NT2/D1 (cell line): ENCODE data around the gene NEURL4.

Source experiments
- SUZ12 ChIP-seq: IDR thresholded peaks from 2 replicates; pipeline ENCODE4 v1.6.1; 2011; ENCODE audit not compliant: insufficient read length, insufficient read depth; ENCODE audit errors: extremely low read depth
- YY1 ChIP-seq: IDR thresholded peaks from 2 replicates; pipeline ENCODE4 v1.6.1; 2011; ENCODE audit not compliant: insufficient read length, insufficient read depth
- ZNF274 ChIP-seq: IDR thresholded peaks from 2 replicates; pipeline ENCODE4 v1.6.1; 2011; ENCODE audit warnings: mild to moderate bottlenecking, low read depth, low read length

DNA sequence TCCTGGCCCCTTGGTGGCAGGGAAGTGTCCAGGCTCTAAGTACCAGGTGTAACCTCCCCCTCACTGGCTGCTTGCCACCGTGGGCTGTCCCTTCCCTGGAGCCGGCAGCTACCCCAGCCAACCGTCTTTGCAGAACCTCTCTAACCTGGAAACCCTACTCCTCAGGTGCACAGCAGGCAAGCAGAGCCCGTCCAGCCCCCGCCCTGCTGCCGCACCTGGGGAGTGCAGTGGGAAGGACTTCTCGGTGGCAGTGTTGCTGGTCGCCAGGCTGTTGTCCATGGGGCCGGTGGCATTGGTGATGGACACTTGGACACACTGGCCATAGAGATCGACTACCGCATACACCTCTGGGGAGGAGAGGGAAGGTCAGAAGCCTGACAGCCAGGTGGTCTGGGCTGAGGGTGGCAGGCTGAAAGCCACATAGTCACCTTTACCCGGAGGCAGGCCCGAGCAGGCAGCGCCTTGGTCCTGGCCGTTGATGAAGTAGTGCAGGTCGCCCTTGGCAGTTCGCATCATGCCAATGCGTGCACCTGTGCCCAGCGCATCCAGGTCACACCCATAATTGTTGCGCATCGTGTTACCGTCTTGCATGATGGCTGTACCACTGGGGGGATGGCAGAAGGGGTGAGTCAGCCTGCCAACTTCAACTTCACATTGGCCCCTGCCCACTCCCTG, 6.5 kb downstream of the NEURL4 start:
- TF ChIP-seq YY1 (no peak), SUZ12 (no peak), ZNF274 (no peak)
